ENCODE data around the gene ZNF598.
"Not testable (repeated sequence)": the region's sequence is repeated elsewhere in the genome, so short reads cannot be mapped to it uniquely, and the experiment has no call there.

ZNF598 gene

DNA sequence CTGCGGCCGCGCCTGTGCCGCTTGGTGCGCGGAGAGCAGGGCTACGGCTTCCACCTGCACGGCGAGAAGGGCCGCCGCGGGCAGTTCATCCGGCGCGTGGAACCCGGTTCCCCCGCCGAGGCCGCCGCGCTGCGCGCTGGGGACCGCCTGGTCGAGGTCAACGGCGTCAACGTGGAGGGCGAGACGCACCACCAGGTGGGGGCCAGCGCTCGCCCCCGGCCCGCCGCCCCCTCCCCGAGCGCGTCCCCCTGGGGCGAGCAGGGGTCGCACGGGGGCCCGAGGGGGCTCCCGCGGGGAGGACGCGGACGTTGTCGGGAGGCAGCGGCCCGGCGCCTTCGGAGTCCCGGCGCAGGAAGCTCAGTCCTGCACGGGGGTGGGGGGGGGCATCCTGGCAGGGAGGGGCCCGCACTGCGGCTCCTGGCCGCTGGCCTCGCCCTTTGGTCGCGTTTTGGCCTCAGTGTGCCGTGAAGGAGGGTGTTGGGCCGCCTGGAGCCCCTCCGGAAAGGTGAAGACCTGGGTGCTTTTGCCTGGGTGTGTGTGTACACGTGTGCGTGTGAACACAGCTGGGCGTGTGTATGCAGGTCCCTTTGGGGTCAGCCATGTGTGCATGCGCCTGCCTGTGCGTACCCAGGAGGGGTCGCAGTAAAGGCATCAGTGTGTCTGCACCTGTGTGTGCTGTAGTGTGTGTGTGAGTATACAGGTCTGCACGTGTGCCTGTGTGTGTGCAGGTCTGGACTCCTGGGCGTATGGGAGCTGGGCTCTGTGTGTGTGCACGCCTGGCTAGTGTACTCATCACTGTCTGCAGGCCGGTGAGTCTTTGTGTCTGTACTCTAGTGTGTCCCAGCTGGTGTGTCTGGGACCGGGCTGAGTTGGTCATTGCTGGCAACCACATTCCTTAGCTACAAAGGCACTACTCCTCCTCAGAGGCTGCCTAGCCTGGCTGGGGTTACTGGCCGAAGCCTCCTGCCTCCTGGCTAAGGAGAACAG, 17.7 kb upstream of the ZNF598 start:
- peak; percentile 30 for DNase-seq

DNA sequence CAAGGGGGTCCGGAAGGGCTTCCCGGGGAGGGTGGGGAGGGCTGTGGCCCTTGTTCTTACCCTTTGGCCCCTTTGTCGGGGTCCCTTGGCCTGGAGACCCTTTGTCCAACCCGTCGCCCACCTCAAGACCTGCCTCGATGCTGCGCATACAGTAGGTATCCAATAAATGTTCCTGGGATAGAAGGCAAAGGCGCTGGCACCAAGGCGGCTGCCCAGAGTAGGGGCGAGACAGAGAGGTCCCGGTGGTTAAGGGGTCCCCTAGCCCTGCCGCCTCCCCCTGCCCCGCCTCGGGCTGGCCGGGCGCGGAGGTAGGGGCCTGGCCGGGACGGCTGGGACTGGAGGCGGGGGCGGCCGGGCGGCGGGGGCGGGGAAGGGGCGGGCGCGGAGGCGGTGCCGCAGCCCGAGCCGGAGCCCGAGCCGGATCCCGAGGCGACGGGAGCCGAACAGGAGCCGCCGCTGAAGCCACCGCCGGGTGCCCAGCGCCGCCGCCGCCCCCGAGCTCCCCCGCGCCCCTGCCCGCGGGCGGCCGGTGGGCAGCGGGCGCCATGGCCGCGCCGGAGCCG, 16.9 kb upstream of the ZNF598 start, which contains the start of gene NHERF2:
NHERF2 (plus strand) TSS at position 442 of the 563 bp plus-strand sequence; CDS start at position 546, 104 bp downstream.
- DNase-seq, result peak; percentile 20

DNA sequence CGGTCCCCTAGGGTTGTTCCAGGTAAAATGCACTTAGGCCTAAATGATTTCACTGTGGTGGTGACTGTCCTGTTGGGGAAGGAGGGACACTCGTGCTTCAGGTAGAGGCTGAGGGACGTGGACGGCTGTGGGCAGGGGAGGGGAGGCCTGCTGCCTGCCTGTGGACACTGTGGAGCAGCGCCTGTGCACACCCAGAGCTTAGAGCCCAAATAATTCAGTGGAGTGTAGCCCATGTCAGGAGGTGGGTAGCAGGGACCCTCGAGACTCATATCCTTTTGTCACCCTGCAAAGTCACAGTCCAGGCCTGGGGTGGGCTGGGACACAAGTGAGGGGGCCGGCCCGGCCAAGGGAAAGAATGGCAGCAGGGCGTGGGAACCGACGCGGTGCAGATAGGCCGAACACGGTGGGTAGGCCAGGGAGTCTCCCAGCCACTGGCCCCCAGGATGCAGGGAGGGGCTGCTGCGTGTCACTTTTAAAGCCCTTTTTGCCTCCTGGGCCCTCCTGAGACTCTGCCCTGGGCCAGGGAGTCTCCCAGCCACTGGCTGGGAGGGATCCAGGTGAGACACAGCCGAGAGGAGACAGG, 16.3 kb upstream of the ZNF598 start:
- DNase-seq, result no peak

DNA sequence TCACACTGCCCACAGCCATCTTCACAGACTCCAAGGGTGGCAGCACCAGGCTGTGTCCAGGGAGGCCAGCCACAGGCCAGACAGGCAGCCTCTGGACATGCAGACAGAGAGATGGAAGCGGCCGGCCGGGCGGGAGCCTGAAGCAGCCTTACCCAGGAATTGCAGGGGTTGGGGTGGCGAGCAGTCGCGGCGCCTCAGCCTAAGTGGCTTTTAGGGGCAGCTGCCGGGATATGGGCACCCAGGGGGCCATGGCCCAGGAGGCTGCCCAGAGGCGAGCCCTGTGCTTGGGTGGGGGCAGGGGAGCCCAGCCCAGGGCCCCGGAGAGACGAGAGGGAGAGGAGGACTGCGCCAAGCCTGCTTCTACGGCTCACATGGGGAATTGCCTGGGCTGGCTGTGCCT, 15.6 kb upstream of the ZNF598 start:
- no peak for DNase-seq

DNA sequence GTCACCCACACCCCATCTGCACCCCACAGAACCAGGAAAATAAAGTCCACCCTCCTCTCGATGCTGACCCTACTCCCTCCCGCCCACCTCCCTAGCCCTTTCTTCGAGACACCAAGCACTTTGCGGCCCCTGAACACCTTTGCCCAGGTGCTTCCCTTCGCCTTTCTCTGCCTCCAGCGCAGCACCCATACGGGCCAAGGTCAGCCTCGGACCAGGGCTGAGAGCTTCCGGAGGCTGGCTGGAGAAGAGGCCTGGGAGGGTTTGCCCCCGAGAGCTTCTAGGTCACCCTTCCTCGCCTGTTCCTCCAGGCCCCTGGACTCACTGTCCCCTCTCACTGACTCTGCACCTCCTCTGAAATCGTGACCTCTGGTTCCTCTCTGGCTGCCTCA, 14.4 kb upstream of the ZNF598 start:
- DNase-seq, result no peak

DNA sequence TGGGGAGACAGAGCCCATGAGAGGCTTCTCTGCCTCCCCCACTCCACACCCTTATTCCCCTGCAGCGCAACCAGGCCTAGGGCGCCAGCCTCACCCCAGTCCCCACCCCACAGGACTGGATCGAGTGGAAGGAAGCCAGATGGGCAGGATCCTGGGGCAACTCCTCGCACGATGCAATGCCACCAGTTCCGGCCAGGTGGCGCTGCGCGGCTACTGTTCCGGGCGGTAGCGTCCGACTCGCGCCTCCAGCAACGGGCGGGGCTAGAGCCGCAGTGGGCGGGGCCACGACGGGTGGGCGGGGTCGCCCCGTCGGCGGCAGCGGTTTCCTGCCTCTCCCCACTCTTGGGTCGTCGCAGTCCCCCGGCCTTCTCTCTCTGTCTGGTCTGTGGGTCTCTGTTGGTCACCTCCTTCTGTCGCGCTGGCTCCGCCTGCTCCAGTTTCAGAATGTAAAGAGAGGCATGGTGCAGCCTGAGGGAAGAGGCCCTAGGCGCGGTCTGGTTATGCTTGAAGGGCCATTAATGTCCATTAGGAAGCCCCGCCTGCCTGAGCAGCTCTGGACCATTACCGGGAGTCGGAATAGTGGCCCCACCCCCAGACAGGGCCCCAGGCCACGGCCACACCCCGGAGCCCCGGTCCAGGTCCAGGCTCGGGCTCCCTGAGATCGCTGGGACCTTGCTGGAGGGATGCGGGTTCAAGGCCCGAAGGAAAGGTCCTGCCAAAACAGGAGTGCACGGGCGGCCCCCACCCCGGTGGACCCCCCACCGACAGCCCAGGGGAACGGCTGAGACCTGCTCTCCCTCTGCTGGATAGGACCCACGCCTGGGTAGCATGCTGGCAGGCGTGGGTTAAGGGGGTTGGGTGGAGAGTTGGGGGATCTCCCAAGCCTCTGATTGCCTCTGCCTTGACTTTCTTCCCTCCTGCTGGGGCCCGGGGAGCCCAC, 13.7 kb upstream of the ZNF598 start:
- DNase-seq, result peak; percentile 95

DNA sequence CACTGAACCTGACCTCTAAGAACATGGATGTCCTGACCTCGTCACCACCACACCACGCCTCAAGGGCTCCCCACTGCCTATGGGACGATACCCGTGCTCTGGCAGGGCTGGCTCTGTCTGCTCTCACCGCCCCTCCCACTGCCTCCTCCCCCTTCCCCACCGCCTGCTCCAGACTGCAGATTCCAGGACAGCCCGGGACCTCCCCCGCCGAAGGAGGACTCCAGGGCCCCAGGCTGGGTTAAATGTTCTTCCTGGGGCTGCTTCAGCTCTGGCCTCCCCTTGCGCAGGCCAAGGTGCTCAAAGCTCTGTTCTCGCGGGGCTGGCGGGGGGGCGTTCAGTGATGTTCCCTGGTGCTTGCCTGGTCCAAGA, 13.1 kb upstream of the ZNF598 start:
- peak; percentile 30 for DNase-seq

DNA sequence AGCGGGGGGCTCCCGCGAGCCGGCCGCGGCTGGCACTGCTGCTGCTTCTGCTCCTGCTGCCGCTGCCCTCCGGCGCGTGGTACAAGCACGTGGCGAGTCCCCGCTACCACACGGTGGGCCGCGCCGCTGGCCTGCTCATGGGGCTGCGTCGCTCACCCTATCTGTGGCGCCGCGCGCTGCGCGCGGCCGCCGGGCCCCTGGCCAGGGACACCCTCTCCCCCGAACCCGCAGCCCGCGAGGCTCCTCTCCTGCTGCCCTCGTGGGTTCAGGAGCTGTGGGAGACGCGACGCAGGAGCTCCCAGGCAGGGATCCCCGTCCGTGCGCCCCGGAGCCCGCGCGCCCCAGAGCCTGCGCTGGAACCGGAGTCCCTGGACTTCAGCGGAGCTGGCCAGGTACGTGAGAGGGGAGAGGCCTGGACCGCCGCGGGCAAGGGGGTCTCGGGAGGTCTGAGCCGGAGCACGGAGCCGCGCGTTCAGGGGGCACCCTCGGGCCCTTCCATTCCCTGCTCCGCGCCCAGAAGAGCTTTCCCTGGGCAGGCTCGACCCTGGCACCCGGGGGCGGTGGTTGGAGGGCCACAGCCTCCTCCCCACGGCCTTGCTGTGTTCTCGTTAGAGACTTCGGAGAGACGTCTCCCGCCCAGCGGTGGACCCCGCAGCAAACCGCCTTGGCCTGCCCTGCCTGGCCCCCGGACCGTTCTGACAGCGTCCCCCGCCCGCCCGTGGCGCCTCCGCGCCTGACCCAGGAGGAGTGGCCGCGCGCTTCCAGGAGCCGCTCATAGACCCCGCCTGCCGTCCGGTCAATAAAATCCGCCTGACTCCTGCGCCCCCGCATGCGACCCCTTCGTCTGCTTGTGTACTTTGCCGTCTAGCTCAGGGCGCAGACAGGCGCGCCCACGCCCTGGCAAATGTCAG, 10.6 kb upstream of the ZNF598 start:
- DNase-seq, result no peak

DNA sequence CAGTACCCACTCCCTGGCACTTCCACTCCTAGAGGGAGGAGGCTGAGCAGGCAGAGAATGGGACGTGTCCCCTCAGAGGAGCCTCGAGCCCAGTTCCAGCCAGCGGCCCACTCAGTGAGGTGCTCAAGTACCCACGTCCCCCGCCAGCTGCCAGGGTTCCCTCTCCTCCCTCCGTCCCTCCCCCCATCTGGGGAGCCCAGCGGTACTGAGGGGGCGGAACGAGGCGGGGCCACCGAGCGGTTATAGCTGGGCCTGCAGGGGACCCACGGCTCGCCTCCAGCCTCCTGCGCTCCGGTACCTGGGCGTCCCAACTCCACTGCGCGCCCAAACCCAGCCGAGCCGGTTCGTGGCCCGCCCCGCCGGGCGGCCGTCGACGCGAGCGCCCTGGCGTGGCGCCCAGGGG, 9.9 kb upstream of the ZNF598 start, which contains the start of gene NPW:
NPW (plus strand) TSS at position 268 of the 403 bp plus-strand sequence.
- peak; percentile 38 for DNase-seq

DNA sequence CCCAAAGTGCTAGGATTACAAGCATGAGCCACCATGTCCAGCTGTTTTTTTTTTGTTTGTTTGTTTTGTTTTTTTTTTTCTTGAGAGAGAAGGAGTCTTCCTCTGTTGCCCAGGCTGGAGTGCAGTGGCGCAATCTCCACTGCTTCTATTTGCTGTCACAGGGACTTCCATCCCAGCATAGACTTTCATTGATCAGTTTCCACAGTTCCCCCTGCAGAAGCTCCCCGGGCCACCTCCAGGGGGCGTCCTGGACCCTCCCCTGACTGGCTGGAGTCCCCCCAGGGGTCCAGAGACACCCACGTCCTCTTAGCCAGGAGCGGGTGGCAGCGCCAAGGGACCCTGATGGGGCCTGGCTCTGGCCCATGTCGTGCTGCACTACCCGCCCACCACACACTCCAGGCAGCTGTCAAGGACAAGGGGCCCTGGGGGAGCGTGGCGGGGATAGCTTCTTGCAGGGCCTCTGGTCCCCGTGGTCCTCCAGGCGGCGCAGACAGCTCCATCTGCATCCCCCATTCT, 6.8 kb upstream of the ZNF598 start:
- DNase-seq, result peak; percentile 16

DNA sequence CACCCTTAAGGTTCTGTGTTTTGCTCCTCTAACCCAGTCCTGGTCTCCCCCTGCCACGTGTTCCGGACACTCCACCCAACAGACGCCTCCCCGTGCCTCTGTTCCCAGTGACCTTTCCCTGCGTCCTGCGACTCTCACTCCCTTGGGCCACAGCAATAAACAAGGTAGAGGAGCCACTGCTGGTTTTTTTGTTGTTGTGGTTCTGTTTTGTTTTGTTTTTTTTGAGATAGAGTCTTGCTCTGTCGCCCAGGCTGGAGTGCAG, 6.3 kb upstream of the ZNF598 start:
- no peak for DNase-seq

DNA sequence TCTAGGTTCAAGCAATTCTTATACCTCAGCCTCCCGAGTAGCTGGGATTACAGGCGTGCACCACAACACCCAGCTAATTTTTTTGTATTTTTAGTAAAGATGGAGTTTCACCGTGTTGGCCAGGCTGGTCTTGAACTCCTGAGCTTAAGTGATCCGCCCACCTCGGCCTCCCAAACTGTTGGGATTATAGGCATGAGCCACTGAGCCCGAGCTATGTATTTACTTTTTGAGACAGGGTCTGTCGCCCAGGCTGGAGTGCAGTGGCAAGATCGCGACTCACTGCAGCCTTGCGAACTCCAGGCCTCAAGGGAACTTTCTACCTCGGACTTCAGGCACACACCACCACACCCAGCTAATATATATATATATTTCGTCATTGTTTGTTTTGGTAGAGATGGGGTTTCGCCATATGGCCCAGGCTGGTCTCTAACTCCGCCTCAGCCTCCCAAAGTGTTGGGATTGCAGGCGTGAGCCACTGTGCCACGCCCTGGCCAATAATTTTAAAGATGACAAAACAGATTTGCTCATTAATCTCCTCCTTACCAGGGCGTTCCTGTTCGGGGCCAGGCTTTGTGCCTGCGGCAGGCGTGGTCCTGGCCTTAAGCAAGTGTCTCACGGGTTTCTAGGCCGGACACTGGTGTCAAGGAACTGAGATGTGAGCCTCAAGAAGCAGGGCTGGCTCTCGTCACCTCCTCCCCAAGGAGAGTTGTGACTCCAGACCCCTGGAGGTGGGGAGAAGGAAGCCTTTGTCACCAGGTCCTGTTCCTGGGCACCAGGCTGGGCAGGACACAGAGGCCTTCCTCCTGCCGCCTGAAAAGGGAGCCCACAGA, 5.7 kb upstream of the ZNF598 start:
- no peak for DNase-seq

DNA sequence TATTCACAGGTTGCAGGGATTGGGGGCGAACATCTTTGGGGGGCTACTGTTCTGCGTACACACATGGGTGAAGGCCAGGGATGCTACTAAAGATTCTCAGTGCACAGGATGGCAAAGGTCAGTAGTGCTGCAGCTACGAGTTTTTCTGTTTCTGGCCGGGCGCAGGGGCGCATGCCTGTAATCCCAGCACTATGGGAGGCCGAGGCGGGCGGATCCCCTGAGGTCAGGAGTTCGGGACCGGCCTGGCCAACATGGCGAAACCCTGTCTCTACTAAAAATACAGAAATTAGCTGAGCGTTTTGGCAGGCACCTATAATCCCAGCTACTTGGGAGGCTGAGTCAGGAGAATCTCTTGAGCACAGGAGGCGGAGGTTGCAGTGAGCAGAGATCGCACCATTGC, 3.9 kb upstream of the ZNF598 start:
- no peak for DNase-seq

DNA sequence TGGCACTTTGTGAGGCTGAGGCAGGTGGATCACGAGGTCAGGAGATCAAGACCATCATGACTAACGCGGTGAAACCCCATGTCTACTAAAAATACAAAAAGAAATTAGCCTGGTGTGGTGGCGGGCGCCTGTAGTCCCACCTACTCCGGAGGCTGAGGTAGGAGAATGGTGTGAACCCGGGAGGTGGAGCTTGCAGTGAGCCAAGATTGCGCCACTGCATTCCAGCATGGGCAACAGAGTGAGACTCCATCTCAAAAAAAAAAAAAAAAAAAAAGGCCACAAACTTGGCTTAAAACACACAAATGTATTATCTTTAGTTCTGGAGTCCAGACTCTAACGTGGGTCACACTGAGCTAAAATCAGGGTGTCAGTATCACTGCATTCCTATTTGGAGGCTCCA, 2.1 kb upstream of the ZNF598 start:
- DNase-seq, result not testable (repeated sequence)

DNA sequence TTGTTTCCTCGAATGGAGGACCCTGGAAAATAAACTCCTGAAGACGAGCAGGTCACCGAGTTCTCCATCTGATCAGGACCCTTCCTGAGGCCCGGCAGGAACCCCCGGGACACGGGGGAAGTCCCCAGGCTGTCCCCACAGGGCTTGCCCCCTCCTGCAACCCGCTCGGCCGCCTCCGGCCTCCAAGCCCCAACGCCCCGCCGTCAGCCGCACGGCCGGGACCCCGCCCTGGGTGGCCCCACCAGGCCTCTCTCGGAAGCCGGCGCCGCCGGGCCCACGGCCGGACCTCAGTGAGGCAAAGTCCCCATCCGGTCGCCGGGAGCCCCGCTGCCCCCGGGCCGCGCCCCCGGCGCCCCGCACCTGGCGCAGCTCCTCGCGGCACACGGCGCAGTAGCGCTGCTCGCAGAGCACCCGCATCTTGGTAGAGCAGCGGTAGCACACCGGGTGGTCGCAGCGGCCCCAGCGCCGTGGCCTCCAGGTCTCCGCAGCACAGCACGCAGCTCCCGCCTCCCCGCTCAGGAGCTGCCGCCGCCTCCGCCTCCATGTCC, 383 bp downstream of the ZNF598 start:
- no peak for DNase-seq

DNA sequence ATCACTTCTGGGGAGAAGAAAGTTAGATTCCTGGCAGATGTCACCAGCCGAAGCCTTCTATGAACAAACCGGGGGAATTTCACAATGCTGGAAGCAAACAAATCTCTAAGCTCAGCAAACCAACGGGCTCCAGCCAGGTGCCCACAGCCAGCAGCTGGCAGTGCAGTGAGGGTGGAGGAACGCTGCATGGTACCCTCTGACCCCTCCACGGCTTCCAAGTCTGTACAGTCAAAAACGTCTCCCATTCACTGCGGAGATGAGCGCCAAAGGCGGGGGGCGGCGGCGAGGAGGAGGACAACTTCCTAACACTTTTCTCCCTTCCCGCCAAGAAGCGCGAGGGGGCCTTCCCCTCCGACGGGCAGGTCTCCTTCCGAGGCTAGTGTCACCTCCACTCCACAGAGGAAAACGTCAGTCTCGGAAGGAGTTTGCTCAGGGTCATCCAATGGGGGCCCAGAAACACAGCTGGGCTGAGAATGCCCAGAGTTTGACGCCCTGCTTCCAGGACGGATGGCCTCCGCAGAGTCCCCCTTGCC, 924 bp downstream of the ZNF598 start:
- peak; percentile 33 for DNase-seq

DNA sequence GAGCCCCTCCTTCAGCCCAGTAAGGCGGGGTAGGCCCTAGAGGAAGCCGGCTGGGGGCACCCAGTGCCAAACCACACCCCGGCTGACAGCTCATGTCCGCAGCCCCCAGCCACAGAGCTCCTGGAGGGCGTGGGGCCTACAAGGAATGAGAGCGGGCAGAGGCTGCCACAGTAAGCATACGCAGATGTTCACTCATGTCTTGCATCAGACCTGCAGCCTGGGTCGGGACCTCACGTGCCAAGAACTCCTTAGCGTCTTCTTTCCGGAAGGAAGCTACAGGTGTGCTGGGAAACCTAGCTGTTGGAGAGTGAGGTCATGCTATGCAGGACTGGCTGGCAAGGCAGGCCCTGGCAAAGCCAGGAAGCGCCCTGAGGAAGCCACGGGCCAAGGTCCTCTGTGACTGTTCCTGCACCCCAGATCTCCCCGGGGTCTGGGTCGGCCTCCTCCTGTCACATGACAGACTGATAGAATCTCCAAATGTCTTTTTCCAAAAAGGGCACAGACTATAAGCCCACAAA, 1.6 kb downstream of the ZNF598 start:
- DNase-seq, result no peak

DNA sequence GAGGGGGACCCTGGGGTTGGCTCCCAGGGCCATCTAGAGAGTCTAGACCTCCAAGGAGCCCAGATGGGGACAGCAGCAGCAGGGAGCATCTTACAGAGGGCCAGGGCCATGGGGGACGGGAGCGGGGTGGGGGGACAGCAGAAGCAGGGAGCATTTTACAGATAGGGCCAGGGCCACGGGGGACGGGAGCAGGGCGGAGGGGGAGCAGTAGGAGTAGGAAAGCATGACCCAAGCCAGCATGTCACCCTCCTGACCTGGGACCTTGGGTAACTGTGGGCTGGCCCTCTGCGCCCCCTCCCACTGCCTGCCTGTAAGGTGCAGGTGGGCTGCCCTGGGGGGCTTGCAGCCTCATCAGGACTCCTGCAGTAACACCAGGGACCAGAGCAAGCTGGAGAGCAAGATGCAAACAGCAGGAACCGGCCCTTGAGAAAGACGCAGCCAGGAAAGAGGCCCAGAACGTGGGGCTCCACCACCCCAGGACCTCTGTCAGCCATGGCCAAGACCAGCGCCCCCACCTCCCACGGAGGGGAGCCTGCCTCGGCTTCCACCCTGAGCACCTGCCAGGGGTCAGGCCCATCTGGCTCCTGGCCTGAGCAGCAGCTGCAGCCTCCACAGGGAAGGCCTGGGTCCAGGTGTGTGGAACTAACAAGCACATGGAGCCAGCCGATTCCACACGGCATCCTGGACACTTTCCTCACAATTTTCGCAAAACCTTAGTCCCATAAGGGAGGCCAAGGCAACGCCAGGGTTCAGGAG, 2.4 kb downstream of the ZNF598 start:
- no peak for DNase-seq

DNA sequence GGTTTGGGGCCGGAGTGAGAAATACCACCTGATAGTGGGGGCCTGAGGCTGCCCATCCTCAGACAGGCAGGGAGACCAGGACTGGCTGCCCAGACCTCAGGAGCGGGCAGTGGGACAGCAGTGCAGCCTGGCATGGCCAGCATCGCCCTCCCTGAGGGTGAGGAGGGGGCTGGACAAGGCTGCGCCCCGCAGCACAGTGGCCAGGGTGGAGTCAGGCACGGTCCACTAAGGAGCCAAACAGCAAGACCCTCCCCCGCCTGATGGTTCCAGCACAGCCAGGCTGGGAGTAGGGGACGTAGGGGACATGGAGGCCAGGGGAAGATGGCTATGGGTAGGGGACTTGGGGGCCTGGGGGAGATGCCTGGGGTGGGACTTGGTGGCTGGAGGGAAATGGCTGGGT, 3.3 kb downstream of the ZNF598 start:
- no peak for DNase-seq

Data from activated naive CD4-positive, alpha-beta T cell treated with Interleukin-2 at 50 U/mL for 16 hours (primary cell).